Stimulated activated CD8-positive, alpha-beta memory T cell treated with anti-CD3 and anti-CD28 coated beads, Interleukin-7, amount 100 ng/mL, for 24 hours (primary cell): ENCODE data around the gene SORCS2.

Experiments used
- DNase-seq: peaks from one replicate; pipeline ENCODE4 v3.0.0-alpha.2; 2020; ENCODE audit warnings: low read depth

The SORCS2 gene

DNA sequence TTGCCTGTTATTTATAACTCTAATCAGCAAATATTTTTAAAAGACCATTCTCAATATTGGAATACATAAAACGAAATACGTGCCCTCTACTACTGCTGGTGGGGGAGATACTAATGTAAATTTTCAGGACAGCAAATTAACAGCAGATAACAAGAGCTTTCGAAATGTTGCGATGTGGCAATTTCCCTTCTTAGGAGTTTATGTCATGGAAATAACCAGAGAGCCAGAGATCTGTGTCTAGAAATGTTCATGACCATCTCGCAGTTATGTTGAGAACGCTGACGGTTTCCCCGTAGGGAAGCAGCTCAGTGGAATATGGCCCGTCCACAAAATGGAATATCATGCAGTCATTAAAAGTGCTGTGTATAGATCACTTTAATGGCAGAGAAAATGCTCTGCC, 480.8 kb downstream of the SORCS2 start:
- DNase-seq, result no peak

DNA sequence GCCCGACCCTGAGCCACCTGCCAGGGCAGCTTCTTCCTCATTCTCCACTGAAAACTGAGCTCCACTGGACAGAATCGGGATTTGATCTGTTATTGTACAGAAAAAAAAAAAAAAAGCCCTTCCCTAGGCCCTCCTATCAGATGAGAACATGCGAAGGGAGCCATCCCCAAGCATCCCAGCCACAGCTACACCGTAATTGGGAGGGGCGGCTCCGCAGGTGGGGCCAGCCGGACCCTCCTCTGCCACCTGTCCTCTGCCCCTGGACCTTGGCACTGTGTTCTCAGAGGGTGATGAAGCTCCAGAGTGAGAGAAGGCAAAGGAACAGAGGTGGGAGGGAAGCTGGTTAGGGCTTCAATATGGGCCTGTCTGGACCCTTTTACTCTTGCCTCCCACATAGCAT, 482.4 kb downstream of the SORCS2 start:
- no peak for DNase-seq

- DNase-seq, result no peak
These were observed 482.8 kb downstream of the SORCS2 start for GRCh38 chr4:7675136-7675535.

GRCh38 chr4:7675612-7676320, 483.4 kb downstream of the SORCS2 start:
- no peak for DNase-seq

DNA sequence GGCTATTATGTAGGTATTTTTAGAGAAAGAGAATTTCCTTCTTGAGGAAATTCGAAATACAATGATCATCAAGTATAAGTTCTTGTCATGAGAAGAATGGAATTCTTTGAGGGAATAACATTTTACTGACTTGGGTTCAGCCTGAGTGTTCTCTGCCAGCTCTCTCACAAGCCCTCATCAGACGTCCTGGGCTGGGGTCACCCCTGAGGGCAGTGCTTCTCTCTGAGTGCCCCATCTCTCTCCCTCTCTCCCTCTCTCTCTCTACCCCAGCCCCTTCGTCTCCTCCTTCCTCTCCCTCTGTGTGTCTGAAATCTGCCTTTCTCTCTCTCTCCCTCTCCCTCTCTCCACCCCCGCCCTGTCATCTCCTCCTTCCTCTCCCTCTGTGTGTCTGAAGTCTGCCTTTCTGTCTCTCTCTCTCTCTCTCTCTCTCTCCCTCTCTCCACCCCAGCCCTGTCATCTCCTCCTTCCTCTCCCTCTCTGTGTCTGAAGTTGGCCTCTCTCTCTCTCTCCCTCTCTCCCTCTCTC, 484.1 kb downstream of the SORCS2 start:
- DNase-seq, result no peak

GRCh38 chr4:7677086-7677485, 484.7 kb downstream of the SORCS2 start:
- no peak for DNase-seq

GRCh38 chr4:7677799-7678301, 485.5 kb downstream of the SORCS2 start:
- no peak for DNase-seq

DNA sequence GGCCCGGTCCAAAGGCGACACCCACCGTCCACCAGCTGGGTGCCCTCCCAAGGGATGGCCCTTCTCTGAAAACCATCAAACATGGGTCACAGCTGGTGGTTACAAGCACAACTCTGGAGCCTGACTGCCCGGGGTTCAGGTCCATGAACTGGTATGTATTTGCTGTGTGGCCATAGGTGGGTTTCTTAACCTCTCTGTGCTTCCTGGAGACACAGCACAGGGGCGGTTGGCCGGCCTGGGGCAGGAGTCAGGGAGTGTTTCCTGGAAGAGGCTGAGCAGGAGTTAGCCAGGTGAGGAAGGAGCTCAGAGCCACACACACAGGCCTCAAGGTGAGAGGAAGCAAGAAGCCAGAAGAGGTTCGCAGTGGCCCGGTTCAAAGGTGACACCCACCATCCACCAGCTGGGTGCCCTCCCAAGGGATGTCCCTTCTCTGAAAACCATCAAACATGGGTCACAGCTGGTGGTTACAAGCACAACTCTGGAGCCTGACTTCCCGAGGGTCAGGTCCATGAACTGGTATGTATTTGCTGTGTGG, 486.0 kb downstream of the SORCS2 start:
- DNase-seq, result no peak

- no peak for DNase-seq
These were observed 487.2 kb downstream of the SORCS2 start for GRCh38 chr4:7679406-7680040.

GRCh38 chr4:7680106-7680505, 487.8 kb downstream of the SORCS2 start:
- DNase-seq, result no peak

DNA sequence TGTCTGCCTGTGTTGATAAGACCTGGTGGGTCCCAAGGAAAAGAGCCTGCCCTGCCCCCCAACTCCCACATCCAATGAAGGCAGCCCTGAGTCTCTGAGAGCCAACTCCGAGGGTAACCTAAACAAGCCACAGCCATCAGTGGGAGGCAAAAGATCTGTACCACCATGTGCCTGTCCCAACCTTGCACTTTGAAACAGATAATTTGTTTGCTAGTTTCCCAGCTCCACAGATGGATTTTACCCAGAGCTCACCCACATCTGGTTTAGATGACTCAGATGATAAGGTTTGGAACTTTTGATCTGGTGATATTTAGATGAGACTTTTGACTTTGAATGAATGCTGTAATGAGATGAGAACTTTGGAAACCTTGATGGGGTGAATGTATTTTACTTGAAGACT, 488.4 kb downstream of the SORCS2 start:
- DNase-seq, result no peak

DNA sequence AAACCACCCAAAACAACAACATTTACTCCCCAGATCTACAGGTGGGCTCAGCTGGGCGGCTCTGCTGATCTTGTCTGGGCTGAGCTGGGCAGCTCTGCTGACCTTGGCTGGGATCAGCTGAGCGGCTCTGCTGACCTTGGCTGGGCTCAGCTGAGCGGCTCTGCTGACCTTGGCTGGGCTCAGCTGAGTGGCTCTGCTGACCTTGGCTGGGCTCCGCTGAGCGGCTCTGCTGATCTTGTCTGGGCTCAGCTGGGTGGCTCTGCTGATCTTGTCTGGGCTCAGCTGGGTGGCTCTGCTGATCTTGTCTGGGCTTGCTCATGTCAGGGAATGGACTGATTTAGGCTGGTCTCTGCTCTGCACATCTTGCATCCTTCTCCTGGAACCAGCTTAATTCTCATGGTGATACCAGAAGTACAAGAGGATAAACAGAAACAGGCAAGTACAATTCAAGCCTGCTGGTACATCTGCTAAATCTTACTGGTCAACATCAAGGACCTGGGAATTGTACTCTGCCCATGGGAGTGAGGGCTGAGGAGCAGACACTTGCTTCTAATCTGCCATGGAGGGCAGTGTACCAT, 490.9 kb downstream of the SORCS2 start:
- no peak for DNase-seq

DNA sequence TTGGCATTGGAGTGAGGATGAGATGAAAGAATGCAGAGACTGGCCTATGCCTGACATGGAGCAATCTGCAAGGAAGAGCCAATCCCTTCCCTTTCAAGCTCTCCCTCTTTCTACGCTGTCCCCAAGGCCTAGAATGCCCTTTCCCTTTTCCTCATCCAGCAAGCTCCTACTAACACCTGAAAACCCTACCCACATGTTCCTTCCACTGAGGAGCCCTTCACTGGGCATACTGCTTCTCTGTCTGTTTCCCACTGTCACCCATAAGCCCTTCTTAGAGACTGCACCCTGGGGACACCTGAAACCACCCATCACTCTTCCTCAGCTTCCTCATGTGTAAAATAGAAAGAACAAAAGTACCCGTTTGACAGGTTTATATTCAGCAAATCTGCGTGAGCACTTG, 492.0 kb downstream of the SORCS2 start:
- DNase-seq, result no peak

DNA sequence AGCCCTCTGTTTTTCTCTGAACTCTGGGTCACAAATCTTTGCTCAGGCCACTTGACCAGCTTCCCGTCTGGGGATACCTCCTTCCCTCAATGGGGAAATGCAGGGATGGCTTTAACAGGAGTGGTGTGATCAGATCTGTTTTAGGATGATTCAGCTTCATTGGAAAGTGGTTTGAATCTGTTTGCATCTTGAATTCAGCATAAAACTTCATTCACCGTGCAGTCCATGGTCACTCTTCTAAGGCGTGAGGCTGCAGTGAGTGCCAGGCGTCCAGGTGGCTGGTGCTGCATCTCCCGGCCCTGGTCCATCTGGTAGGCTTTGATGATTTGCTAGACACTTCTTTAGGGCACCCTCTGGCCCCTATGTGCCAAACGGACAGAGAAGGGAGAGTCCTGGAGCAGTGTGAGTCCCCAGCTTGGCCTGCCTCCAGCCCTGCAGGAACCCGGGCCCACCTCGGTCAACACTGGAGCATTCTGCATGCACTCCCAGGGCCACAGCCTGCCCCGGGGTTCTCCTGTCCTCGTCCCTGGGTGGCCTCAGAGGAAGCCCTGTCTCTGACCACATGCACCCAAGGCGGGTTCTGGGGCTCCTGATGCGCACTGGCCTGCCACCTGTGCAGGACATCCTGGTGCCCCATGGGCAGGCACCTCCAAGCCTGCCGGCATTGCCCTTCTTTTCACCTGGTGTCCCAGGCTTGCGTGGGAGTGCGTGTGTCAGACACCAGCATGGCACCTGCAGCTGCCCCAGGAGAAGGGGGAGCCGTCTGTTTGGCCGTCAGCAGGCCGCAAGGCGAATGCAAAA, 493.9 kb downstream of the SORCS2 start:
- no peak for DNase-seq

GRCh38 chr4:7687006-7687405, 494.7 kb downstream of the SORCS2 start:
- no peak for DNase-seq

DNA sequence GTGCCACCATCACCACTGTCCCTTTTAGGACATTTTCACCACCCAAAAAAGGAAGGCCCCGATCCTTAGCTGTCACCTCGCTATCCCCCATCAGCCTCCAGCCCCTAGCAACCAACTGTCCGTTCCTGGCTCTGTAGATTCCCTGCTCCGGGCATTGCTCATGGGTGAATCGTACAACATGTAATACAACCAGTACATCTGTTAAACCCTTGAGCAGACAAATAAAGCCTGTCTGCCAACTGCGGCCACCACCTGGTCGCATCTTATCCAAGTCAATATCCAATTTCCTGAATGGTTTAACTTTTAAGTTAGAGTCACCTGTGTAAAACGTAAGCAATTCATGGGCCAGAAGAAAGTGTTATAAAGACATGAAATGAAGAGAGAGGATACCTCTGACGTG, 495.5 kb downstream of the SORCS2 start:
- no peak for DNase-seq

- no peak for DNase-seq
These were observed 497.7 kb downstream of the SORCS2 start for GRCh38 chr4:7689773-7690693.

DNA sequence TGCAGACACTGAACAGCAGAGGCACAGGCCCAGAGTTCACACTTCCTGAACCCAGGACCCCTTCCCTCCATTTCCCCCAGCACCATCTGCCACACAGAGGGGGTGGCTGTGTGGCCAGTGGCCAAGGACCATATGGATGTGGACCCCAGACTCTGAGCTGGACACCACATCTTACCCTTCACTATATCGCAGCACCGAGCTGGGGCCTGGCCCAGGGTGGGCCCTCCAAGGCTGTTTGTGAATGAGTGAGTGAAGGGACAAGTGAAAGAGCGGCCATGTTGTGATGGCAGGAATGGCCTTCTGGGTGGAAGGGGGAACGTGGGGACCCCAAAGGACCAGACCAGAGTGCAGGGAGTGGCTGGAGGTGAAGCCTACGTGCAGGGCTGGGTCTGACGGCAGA, 498.7 kb downstream of the SORCS2 start:
- DNase-seq, result no peak

GRCh38 chr4:7691982-7692381, 499.6 kb downstream of the SORCS2 start:
- DNase-seq, result no peak

DNA sequence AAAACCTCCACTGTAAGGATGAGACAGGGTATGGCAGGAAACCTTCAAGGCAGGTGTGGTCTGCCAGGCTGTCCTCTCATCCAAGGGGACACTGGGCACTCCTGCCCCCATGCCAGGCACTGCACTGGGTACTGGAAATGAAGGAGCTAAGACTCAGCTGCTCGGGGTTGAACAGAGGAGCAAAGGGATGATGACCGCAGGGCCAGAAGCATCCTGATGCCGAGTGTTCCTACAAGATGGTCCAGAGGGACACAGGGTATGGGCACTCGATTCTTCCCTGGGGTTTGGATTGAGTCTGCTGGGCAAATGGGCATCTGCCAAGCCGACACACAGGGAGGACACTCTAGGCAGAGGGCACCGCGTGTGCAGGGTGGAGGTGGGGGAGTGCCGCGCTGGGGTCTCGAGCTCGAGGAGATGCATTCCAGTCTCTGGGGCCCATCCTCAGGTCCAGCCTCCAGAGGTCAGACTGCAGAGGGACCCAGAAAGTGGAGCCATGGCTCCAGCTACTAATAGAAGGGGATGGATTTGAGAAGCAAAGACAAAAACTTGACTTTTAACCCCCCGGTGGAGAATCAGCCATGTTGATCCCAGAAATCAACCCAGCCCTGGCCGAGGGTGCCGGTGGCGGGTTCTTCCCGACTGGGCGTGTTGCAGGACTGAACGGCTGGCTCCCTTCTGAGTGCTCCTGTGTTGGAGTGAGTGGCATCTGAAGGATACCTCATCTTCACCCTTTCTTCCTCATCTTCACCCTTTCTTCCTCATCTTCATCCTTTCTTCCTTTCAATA, 500.3 kb downstream of the SORCS2 start:
- no peak for DNase-seq
